Upper lobe of left lung (tissue), 4 donors: ENCODE results near the gene C4orf36.

Source experiments
- CTCF ChIP-seq, 6 experiments: fragments of 450-650 bp in 4 of 6; fragments of 200-600 bp in 2 of 6; sonication (generic) in 2 of 6; IDR thresholded peaks; one replicate each; pipeline ENCODE4 v1.5.1; 2016 to 2019; ENCODE audit warnings: antibody characterized with exemption in 6 of 6
- EP300 ChIP-seq, 4 donors: sonication (generic); formaldehyde crosslinking; IDR thresholded peaks; one replicate each; pipeline ENCODE4 v1.5.1; 2017; ENCODE audit warnings: antibody characterized with exemption in 4 of 4, control low read depth in 2 of 4
- POLR2A ChIP-seq, 4 donors: fragments of 450-650 bp; IDR thresholded peaks; one replicate each; pipeline ENCODE4 v1.5.1; 2016 to 2017; ENCODE audit warnings: antibody characterized with exemption in 4 of 4, mild to moderate bottlenecking in 2 of 4

- TF ChIP-seq CTCF (IDR thresholded peaks at IDR 0.05) (no peak), EP300 (IDR thresholded peaks at IDR 0.05) (no peak), POLR2A (IDR thresholded peaks at IDR 0.05) (no peak)
Measured at GRCh38 chr4:86921608-86922252, 29.5 kb upstream of the C4orf36 start.
